ENCODE data around the gene SYPL2.

SYPL2 gene

DNA sequence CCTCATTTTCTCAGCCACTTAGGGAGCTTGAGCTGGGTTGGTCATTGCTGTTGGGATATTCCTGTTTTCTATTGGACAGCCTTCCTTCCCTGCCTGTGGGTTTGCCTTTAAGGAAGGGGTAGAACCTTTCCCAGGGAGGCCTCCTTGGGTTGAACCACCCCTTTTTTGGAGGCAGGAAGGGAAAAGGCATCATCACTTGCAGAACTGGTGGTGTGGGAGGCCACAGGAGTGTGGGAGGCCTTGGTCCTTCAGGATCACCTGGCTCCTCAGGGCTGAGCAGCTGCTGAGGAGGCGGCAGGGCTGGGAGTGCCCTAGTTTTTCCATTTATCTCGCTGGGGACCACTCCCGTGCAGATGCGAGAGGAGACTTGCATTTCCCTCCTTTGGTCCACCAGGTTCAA is 26.9 kb downstream of the SYPL2 start:
- no peak for DNase-seq

DNA sequence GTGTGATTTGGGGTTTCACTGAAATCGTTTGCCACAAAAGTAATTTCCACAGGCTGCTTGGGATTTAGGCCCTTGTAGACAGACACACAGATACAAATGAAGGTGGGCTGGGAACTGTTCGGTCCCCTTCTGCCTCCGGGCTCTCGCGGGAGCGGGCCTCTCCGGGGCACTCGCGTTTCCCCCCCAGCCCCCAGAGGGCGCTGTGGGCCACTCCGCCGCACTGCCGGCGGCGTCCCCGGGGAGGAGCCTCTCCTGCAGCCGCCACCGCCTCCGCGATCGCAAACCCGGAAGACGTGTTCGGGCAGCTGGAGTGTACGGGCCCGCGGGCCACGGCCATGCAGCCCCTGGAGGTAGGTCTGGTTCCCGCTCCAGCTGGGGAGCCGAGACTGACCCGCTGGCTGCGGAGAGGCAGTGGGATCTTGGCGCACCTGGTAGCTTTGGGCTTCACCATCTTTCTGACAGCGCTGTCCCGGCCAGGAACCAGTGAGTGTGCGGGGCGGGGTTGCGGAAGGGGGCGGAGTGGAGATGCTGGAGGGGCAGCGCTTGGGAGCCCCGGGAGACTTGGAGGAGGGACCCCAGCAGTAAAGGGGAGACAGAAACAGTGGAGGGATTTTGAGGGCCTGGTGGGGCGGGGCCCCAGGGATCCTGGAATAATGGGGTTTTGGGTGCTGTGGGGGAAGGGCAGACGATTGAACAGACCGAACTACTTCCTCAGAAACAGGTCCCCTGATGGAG is 27.6 kb downstream of the SYPL2 start, which contains the start of gene CYB561D1:
Gene CYB561D1, plus strand, starts transcription at position 290 of the 735 bp plus-strand sequence. Its CDS starts 46 bp downstream, at position 336.
- DNase-seq, result peak; percentile 92

GRCh38 chr1:109495738-109496137 is 29.4 kb downstream of the SYPL2 start:
- no peak for DNase-seq

DNA sequence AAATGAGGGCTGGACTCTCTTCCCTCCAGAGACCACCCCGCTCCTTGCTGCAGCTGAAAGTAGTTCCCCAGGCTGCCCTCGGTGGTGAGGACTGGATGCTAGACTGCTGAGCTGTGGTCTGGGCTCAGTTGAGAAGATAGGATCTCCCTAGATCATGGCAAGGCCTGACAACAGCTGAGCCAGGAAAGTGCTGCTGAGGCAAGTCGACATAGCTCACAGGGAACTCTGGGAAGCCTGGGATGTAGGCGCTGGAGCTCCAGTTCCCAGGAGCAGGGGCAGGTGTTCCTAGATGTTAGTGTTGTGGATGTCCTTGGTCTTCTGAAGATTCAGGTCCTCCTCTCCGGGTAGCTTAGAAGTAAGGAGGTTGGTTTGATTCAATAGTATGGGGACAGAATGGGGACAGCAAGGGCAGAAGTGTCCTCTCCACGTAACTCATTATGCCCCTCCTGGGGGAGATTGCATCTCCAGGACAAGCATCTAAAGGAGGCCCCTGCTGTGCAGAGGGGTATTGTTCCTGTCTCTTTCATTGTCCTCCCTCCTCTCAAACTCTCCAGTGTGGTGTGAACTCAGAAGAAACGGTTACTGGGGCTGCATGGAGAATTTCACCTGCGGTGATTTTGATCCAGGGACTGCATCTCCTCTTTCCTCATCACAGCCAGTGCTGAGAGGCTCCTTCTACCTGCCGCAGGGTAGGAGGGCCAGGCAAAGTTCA is 31.3 kb downstream of the SYPL2 start:
- DNase-seq, result no peak

DNA sequence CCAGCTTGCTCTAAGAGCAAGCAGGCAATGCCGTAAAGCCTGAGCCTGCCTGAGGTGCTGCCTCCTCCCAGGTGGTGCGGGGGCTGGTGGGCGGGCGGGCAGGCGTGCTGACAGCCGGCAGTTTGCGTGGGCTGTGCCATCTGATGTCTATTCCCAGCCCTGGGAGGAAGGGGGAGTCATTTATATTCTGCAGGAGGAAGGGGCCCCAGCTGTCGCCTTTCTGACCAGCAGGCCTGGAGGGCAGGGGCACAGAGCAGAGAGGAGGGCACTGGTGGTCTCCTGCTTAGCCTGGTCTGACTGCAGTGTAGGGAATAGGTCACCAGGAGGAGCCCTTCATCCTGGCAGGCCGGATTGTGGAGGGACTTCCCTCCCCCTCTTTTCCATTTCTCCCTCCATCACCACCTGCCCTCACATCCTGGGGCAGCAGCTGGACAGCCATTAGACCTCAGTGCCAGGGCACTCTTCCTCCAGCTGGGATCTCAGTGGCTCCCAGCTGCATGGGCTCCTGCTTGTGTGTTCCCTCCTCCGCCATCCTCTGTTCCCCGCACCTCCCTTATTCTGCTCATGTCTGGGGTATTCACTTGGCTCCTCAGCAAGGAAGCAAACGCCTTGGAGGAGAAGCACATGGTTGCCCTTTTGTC is 31.9 kb downstream of the SYPL2 start:
- DNase-seq, result peak; percentile 43

GRCh38 chr1:109499081-109499480 is 32.7 kb downstream of the SYPL2 start:
- DNase-seq, result no peak

- DNase-seq, result peak; percentile 63
These were observed 33.6 kb downstream of the SYPL2 start for GRCh38 chr1:109499661-109500536.

- DNase-seq, result no peak
These were observed 34.6 kb downstream of the SYPL2 start for GRCh38 chr1:109500941-109501381.

DNA sequence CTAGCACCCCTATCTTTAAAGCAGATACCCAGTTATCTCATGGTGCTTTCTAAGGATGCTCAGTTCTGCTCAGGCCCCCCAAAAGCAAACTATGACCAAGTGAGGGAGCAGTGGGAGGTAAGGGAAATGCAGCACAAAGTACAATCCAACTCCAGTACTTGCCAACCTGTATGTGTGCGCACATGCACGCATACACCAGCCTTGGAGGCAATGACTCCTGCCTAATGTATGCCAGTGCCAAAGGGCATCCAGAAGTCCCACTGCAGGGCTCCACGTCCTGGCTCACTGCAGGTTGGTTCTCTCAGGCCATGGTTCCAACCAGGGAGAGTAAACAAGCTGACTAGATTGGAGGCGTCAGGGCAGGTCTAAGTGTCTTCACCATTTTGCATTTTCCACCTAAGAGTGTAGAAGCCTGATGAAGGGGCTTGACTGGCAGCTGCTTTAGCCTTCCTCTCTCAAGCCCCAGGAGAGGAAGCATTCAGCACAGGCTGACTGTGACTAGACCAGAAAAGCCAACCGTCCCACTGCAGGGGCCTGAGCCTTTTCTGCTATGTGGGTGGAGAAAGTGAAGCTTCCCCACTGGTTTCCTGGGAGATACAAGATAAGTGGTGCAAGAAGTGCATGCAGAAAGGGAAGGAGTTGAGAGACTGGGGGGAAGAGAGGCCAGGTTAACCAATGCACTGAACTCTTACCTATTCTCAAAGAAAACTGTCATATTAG is 35.5 kb downstream of the SYPL2 start:
- no peak for DNase-seq

DNA sequence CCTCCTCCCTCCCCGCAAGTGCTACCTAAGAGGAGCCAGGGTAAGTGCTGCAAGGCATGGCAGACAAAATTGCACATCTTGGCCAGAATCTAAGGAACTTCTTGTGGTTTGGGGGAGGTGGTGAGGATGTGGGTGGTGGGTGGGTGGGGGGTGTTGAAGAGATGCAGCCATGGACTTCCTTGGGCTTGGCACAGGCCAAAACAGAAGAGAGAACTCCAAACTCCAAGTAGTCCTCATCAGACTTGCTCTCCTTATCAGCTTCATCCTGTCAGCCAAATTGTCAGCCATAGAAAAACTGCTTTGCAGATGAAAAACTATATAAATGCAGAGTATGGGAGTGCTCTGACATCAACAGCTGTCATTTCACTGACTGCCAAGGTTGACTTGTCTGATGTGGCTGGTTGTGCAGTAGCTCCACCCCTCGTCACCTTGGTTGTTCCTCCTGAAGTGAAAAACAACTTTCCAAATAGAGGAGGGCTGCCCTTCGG is 36.1 kb downstream of the SYPL2 start:
- no peak for DNase-seq

DNA sequence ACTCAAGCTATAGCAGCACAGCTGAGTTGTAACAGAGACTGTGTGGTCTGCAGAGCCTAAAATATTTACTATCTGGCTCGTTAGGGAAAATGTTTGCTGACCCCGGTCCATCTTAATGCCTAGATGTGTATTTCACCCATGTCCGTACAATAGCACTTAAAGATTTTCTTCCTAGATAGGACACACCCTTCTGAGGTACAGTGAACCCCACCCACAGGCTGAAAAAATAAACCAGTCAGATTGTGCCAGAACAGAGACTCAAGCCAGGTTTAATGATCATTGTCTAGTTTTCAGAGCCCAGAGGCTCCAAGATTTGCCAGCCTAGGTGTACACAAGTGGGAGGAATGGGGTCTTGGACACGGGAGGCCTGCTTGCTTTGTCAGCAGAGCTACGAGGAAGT is 37.6 kb downstream of the SYPL2 start:
- no peak for DNase-seq

DNA sequence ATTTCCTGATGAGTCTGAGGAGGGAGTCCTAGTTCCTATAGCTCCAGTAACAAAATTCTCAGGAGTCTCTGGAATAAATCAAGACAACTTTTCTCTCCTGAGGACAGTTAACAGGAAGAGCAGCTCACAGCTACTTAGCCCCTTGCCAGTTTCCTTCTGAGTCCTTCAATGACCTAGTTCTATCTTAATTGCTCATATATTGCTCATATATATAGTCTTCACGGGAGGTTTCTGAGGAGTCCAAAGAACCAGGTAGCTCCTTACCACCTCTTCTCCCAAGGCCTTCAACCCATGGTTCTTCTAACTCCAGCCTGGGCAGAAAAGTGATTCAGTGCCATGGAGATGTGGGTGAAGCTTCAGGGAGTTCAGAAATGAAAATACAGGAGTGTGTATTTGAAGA is 38.6 kb downstream of the SYPL2 start:
- DNase-seq, result no peak

GRCh38 chr1:109508001-109508872 is 41.9 kb downstream of the SYPL2 start:
- no peak for DNase-seq

- DNase-seq, result no peak
These were observed 42.5 kb downstream of the SYPL2 start for GRCh38 chr1:109508873-109509175.

DNA sequence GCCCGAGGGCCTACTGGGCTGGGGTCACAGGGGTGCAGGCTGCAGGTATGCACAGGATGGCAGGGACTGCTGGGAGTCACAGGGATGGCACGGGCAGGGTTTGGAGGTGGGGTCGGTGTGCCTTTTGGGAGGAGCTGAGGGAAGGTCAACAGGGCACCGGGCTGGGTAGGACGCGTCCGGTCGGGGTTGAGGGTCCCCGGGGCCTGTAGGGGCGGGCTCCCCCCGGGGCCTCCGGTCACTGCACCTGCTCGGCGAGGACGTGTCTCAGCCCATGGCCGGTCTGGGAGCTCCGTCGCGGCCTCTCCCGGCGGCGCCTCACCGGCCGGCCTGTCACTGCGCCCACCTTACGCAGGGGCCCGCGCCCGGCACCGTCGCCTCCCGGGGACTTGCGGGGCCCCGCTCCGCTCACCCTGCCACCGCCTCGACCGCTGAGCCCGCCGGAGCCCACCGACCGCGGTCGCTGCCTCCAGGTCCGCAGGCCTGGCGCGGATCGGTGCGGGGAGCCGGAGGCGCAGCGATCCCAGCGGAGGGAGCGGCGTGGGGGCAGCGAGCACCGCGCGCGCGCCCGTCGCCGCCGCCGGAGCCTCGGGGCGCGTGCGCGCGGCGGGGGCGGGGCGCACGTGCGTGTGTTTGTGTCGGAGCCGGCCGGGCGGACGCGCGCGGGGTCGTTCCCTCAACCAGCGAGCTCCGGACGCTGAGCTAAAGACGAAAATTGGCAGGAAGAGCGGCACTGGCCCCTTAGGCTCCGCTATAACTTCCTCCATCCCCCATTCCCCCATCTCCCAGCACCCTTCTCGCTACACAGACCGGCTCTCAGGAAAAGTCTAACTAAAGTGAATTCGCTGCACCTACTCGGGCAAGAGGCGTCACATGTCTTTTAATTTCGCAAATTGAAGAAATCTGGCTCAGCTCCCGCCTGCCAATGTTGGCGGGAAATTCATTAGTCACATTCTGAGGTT is 43.1 kb downstream of the SYPL2 start, which contains the start of gene AMIGO1:
Gene AMIGO1, minus strand, starts transcription at position 552 of the 959 bp plus-strand sequence. CDS start 815 bp downstream, outside the sequence.
- peak; percentile 75 for DNase-seq

DNA sequence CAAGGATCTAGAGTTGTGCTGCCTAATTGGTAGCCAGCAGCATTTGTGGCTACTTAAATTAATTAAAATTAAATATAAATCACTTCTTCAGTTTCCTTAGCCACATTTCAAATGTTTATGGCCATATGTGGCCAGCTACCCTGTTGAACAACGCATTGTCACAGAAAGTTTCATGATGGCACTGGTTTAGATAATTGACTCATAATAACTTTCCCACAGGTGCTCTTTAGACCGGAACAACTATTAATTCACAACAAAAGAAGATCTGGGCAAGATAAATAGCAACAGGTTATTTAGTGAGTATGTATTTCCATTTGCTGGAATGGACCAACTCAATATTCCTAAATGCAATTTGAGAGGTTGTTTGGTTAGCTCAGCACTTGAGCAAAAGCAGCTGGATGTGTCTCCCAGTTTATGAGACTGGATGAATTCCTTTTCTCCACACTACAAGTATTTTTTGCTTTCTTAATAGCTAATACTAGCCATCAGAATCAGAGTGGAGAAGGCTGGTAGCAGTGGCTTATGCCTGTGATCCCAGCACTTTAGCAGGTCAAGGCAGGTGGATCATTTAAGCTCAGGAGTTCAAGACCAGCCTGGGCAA is 46.9 kb downstream of the SYPL2 start:
- DNase-seq, result no peak

- no peak for DNase-seq
These were observed 48.5 kb downstream of the SYPL2 start for GRCh38 chr1:109514846-109515245.

DNA sequence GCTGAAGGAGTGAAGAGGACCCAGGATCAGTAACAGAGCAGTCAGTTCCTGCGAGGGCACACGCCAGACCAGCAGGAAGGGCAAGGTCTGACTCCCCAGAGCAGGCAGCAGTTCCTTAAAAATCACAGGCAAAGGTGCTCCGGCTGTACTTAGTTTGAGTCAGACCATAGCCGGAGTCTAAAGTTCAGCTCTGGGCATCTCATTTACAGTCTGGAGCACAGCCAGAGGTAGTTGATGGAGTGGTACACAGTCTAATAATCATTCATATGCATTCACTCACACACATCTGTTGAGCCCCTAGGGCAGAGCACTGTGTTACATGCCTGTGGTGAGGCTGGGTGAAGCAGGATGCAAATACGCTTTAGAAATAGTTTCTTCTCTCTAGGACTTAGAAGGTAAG is 50.5 kb downstream of the SYPL2 start:
- no peak for DNase-seq

DNA sequence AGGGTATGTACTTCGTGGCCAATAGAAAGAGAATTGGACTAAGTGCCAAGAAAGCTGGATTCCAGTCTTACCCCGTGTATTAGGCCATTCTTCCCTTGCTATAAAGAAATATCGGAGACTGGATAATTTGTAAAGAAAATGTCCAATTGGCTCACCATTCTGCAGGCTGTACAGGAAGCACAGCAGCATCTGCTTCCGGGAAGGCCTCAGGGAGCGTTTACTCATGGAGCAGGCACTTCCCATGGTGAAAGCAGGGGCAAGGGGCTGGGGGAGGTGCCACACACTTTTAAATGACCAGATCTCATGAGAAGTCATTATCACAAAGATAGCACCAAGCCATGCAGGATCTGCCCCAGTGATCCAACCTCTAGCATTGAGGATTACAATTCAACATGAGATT is 51.0 kb downstream of the SYPL2 start:
- DNase-seq, result no peak
